ENCODE data around the gene MS4A15. TPM values are rescaled to one million over a fixed set of nuclear protein-coding genes. Genes with fewer than 3 reads are reported as not detected.

Gene MS4A15
- total RNA-seq, 1 donor from 2014 or later = not detected

DNA sequence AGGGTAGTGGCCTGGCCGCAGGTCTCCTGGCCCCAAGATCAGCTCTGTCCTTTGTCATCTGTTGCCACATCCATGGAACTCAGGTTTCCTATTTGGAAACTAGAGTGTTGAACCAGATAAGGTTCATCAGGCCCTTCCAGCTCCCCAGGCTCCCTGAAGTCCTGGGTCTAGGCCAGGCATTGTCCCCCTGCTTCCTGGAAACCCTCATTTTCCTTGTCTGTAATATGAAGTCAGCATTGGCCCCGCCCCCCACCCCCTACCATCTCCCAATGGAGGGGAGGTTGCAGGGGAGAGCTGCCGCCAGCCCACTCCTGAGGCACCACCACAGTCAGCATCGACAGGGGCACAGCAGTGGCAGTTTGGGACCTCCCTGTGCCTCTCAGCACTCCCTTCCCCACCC lies 19.5 kb downstream of the MS4A15 start:
- intact Hi-C loops (cut with micrococcal nuclease) = no loop called here

DNA sequence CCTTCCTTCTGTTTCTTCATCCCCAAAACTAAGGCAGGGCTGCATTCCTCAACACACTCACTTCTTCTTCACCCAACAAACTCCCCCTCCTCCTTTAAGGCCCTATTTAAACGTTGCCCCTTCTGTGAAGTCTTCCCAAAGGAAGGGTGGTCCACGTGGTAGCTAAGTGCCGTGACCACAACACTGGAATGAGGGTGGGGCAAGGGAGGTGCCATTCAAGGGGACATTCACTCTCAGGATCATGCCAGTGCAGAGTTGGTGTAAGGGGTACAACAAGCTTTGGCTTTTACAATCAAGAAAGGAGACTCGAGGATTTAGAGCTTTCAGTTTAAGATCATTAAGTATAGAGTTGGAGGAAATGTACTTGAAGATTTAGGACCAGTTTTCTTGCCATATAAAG lies 20.4 kb downstream of the MS4A15 start:
- intact Hi-C loops (cut with micrococcal nuclease) = no loop called here

DNA sequence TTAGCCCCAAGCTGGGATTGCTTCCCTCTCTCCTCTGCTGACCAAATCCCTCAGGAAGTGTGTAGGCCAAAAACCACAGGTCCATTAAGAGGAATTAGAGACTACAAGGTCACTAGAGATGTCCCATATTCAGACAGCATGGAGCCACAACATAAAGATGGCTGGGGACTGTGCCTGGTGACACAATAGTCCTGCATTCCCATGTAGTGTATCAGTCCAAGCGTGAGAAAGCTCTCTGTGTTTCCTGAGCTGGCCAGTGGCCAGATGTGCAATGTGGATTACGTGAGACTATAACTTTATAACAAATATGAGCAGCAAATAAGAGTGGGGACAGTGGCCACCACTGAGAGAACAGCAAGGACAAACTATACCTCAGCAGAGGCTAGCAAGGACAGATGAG lies 20.9 kb downstream of the MS4A15 start:
- intact Hi-C loops (cut with micrococcal nuclease) = no loop called here

DNA sequence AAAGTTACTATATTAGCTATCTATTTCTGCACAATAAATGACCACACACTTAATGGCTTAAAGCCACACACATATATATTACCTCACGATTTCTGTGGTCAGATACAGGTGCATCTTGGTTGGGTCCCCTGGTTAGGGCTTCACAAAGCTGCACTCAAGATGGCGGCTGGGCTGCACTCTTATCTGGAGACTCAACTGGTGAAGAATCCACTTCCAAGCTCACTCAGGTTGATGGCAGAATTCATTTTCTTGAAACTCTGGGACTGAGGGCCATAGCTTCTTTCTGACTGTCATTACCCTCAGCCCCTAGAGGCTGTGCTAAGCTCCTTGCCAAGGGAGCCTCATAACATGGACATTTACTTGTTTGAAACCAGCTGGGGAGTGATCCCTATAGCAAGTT lies 23.4 kb downstream of the MS4A15 start:
- intact Hi-C loops (cut with micrococcal nuclease) = no loop called here

DNA sequence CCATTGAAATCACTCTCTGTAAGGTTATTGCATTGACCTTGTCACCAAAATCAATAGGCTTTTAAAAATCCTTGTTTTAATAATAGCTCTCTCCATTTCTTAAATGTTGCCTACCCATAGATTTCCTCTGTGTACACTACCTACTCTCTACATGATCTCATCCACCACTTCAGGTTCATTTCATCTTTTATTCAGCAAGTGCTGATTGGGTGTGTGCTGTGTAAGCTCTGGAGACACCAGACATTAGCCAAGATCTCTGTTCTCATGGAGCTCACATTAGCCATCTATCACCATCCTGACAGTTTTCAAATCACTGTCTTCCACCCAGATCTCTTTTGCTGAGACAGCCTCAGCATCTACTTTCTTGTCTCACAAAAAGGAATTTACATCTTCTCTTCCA lies 24.1 kb downstream of the MS4A15 start:
- intact Hi-C loops (cut with micrococcal nuclease) = no loop called here

DNA sequence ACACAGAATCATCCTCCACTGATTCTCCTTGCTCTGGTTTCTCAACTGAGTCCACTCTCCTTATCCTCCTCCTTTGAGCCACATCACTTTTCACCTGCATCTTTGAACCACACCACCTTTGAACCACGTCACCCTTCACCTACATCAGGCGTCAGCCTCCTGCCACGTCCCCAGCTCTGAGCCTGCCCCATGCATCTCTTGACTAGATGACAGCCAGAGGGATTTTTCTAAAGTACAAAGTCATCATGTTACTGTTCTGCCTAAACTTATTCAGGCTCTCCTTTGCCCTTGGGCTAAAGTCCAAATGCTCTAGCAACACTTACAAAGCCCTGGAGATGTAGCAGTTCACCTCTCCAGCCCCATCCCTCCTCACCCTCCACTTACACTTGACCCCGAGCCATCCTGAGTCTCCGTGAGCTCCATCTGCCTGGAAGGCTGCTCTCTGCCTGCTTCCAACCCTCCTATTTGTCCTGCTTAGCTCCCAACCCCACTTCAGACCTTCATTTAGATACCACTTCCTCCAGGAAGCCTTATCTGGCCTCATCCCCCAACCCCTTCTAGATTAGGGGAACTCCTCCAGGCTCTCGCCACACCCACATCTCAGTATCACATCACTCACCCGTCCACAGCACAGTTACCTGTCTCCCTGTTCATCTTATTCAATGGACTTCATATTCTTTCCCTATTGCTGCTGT lies 24.8 kb downstream of the MS4A15 start:
- intact Hi-C loops (cut with micrococcal nuclease) = no loop called here

DNA sequence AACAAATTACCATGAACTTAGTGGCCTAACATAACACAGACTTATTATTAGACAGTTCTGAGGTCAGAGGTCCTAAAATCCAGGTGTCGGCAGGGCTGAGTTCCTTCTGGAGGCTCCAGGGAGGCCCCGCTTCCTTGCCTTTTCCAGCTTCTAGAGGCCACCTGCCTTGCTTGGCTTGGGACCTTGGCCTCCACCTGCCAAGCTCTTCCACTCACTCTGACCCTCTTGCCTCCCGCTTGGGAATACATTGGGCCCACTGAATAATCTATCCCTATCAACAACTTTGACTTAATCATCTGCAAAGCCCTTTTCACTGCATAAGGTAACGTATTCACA lies 25.3 kb downstream of the MS4A15 start:
- intact Hi-C loops (cut with micrococcal nuclease) = no loop called here

DNA sequence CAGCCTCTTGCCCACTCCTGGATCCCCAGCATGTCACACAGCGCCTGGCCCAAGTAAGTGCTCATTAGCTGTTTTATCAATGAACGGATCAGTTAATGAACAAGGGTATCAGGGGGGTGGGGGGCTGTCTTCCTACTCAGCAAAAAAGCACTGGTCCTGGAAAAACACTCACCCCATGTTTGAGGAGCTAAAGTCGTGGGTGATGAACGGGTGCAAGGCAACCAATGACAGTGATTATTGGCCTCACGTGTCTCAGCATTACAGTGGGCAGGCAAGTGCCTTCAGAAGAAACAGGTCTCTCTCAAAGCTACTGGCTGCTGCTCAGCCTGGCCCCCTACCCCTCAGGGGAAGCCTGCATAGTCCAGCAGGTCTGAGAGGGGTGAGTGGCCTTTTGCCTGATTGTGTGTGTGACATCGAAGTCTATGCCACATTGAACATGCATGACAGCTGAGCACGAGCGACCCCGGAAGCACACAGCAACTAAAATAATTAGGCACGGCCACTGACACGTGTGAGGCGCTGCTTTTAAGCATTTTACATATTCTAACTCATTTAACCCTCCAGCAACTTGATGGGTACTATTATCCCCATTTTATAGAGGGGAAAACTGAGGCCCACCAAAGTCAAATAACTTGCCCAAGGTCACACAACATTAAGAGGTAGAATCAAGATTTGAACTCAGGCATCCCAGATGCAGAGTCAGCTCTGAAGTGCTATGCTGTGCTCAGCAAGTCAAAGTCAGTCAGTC lies 25.9 kb downstream of the MS4A15 start:
- intact Hi-C loops (cut with micrococcal nuclease) = no loop called here

DNA sequence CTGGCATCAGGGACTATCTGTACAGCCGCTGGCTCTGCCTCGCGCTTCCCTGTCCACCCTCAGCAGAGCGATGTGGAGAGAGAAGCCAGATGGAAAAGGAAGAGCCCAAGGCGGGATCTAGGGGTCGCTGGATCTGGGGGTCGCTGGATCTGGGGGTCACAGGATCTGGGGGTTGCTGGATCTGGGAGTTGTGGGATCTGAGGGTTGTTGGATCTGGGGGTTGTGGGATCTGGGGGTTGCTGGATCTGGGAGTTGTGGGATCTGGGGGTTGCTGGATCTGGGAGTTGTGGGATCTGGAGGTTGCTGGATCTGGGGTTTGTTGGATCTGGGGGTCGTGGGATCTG lies 26.4 kb downstream of the MS4A15 start:
- intact Hi-C loops (cut with micrococcal nuclease) = no loop called here

DNA sequence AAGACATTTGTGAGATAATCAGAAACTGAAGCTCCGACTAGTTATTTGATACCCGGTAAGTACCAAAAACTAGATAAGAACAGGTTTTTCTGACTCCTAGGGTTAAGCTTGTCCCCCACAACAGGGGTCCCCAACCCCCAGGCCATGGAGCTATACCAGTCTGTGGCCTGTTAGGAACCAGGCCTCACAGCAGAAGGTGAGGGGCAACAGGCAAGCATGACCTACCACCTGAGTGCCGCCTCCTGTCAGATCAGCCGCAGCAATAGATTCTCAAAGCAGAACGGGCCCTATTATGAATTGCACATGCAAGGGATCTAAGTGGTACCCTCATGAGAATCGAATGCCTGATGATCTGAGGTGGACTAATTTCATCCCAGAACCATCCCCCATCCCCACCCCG lies 27.2 kb downstream of the MS4A15 start:
- intact Hi-C loops (cut with micrococcal nuclease) = no loop called here

DNA sequence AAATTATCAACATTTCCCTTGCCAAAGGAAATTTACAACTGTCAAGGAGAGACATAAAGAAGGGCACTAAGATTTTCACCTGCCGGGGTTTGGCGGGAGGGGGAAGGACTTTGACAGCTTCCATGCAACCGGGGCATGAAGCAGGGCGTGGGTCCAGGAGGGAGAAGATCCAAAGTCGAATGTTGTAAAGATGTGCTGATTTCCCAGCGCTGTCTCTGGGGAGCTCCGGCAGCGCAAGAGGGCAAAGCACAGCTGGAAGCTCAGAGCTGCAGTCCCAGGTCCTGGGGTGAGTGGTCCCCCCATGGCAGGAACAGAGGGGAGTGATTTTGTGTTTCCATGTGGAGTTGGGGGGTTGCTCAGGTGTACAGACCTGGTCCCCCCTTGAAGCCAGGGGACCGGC lies 28.5 kb downstream of the MS4A15 start, which contains the start of gene MS4A10:
TSS of gene MS4A10 (plus strand) at position 198 of the 400 bp plus-strand sequence. CDS start 5,003 bp downstream, outside the sequence.
- intact Hi-C loops (cut with micrococcal nuclease) = no loop called here

DNA sequence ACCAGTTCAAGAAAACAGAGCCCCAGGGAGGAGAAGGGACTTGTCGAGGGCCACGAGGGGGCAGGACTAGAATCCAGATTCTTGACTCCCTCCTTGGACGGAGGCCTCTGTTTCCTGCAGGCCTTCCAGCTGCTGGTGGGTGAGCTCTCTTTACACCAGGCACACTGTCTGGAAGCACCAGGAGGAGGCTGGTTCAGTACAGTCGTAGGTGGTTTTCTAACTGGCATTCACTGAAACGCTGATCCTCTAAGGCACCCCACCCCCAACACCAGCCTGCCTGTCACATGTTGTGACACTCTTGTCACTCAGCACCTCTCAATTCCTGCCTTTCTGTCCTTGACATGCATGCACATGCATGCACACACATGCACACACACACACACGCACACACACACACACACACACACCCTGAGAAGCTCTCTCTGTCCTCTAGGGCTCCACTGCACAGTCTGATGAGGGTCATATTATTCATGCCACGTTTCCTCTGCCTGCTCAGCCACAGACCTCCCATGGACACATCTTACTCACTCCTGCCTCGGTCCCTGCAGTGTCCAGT lies 29.2 kb downstream of the MS4A15 start:
- intact Hi-C loops (cut with micrococcal nuclease) = no loop called here

DNA sequence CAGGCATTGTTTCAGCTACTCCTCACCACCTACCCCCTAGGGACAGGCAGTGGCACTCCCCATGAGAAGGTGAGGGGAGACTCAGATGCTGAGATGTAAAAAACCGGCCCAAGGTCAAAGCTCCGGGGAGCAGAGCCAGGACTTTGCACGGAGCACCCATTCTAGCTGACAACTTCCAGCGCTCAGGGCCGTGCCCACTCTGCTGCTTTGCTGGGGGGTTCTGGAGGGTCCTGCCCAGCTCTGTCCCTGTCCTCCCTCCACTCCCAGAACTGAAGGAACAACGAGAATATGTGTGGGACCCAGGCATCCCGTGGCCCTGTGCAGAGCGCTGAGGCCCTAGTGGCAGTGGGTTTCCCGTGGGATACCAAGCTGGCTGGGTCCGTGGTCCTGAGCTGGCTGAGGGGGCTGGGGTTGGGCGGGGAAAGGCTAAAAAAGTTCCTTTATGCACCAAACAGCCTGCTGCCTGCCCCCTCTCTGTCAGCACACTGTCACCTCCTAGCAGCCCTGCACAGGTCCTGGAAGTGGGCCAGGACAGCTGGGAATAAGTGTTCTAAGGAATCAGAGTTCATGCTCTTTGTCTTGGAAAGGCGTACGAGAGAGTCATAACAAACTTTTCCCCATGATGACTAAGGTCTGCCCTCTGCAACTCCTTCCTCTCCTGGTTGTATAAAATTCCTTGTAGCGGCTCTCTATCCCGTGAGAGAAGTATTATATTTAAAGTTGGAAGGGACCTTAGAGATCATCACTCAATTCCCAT lies 30.3 kb downstream of the MS4A15 start:
- intact Hi-C loops (cut with micrococcal nuclease) = no loop called here

DNA sequence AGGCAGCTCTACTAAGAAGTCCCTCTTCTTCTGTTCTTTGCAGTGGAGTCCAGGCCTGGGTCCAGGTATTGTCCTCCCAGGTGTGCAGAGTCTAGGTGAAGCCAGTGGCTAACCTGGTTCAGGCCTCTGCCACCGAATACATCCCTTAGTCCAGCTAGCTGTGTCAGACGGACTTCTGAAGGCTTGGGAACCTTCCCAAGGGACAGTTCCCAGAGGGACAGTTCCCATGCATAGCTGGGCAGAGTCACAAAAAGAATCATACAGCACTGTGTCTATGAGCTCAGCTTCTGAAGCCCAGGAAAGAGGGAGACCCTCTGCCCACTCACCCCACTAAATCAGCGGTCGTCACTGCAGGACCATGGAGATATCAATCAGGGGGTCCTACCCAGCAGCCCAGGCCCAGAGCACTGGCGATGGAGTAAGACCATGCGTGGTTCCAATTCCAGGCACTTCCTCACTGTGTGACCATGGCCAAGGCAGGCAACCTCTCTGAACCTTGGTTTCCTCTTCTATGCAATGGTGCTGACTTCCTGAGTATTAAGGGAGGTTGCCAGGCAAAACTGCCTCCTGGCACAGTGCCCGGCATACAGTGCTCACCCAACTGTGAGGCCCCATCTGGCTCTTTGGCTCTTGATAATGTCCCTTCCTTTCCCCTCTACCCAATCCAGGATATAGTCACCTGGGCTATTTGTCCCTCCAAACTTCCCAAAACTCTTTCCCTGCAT lies 31.9 kb downstream of the MS4A15 start:
- intact Hi-C loops (cut with micrococcal nuclease) = no loop called here

DNA sequence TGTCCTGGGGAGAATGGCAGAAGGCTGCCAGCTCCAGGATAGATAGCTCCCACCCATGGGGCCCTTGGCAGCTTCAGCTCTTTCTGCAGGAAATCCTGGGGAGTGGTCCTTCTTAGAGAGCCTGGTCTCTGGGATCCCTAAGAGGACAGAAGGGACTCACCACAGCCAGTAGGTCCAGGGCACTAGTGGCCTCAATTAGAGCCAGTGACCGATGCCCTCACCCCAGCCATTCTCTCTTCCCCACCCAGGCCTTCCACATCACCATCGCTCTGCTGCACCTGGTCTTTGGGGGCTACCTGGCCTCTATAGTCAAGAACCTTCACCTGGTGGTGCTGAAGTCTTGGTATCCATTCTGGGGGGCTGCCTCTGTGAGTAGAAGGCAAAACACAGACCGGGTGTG lies 34.1 kb downstream of the MS4A15 start:
- intact Hi-C loops (cut with micrococcal nuclease) = no loop called here

DNA sequence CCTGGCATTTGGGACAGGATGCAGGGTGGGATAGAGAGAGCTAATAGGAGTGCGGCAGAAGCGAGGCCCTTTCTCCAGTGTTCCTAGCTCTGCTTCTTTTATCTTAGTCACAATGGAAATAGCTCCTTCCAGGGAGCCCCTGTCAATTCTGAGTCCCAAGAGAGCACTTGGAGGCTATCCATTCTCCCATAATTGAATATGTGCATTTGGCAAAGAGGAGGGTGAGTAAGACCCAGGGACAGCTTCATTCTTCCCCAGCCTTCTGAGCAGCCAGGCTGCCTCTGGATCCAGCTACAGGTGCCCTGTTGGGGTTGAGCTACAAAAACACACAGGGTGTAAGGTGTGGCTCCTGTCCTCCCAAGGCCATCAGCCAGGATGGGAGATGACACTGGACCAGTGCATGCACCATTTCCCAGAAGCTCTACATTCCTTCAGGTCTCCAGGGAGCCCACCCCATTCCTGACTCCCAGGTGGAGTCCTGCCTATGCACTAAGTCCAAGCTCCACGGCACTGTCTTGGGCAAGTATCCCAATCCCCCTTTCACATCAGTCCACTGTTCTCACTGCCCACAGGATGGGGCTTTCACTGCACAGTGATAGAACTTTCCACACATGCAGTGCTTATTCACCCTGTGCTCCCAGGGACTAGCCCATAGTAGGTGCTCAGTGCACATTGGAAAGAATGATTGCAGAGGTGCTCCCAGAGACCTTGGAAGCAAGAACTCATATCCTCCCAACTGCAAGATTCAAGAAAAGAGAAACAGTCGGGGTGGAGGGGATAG lies 34.7 kb downstream of the MS4A15 start:
- intact Hi-C loops (cut with micrococcal nuclease) = no loop called here

DNA sequence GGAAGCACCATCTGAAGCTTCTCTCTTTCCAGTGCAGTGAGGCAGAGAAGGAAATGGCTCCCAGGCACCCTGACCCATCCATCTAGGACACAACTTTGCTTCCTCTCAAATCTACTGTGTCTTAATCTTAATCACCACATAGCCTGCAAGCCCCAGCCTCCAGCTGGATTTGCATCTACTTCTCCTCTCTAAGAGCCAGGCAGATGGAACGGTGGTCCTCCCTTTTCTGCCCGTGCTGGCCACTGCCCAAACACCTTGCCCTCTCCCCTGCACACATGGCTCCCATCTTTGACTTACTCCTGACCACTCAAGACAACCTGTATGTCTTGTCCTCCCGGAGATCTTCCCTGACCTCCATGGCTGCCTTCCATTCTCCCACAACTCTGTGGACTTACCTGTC lies 35.9 kb downstream of the MS4A15 start:
- intact Hi-C loops (cut with micrococcal nuclease) = no loop called here

DNA sequence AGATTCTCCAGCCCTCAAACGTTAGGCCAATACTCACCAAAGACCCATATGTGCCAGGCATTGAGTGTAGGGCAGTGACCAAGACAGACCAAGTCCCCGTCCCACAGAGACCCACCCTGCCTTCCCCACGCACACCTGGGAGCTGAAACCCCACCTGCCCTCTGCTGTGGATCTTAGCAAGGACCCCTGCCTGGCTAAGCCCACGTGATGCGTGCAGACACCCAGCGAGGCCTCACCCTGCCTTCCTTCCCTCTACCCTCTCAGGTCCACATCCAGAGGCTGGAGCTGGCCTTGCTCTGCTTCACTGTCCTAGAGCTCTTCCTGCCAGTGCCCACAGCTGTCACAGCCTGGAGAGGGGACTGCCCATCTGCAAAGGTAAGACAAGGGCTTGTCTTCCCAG lies 38.6 kb downstream of the MS4A15 start:
- intact Hi-C loops (cut with micrococcal nuclease) = no loop called here

DNA sequence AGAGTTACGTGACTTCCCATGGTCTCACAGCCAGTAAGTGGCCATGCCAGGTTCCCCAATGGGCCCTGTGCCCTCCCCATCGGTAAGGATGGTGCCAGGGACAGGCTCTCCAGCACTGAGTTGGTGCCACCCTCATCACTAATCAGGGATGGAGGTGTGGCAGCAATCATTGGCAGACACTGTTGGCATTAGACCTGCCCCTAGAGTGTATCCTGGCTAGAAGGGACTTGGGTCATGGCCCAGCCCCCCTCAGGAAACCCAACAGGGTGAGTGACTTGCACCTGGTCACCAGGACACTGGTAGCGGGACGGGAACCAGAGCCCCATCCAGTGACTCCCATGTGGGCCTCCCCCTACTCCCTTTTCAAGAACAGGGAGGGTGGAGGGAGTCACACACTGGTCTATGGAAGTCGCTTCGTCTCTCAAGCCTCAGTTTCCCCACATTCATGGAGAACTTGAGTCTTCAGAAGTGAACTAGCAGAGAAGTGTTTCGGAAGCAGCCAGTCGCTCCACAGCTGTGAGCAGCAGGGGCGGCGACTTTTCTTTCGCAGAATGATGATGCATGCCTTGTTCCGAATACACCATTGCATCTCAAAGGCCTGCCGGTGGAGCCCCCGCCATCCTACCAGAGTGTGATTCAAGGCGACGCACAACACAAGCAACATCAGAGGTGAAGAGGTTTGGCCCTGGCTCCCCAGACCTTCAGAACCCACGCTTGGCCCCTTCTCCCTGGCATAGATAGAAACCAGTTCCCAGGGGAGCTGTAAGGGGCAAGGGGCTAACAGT lies 41.4 kb downstream of the MS4A15 start:
- intact Hi-C loops (cut with micrococcal nuclease) = no loop called here

DNA sequence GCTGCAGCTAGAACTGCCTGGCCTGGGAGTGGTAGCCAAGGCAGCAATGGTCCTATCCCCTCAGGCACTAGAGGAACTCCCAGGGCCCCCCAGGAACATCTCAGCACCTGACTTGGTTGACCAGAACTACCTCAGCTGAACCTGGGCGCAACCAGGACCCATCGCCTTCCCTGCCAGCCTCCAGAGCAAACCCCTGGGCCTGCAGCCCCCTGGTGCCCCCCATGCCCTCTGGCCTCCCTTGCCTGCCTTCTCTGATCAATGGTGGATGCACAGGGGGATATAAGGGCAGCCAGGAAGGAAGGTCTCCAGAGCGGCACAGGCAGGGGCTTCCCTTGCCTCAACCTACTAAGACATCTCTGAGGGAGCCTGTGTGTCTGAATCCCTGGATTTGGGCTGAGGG lies 42.0 kb downstream of the MS4A15 start:
- intact Hi-C loops (cut with micrococcal nuclease) = no loop called here

All from T-helper 1 cell treated with Interleukin-12 subunit alpha and Interleukin-12 subunit beta and Interleukin-4 antibody, amounts not matched to agents 30 ng/mL and 1 ng/mL, for 36 hours (primary cell).